ENCODE measurements around the gene RNF146.
"Not testable (repeated sequence)": the region's sequence is repeated elsewhere in the genome, so short reads cannot be mapped to it uniquely, and the experiment has no call there.

RNF146 gene, protein sequence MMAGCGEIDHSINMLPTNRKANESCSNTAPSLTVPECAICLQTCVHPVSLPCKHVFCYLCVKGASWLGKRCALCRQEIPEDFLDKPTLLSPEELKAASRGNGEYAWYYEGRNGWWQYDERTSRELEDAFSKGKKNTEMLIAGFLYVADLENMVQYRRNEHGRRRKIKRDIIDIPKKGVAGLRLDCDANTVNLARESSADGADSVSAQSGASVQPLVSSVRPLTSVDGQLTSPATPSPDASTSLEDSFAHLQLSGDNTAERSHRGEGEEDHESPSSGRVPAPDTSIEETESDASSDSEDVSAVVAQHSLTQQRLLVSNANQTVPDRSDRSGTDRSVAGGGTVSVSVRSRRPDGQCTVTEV

GRCh38 chr6:127266178-127266891 is at the start of gene RNF146:
TSS of gene RNF146 (plus strand) at chr6:127266864. CDS start at chr6:127280339, 13,475 bp downstream.
- Histone ChIP-seq H3K27me3 (ENCODE audit: control insufficient read depth, insufficient read depth, low read length) (no peaks in the 10 kb centered on the region), H3K27ac (ENCODE audit: low read length) (no peak within 1 kb of the TSS), H3K36me3 (ENCODE audit: control insufficient read depth, insufficient read depth, low read length) (no peaks in the 10 kb centered on the region), H3K4me1 (ENCODE audit: control insufficient read depth, insufficient read depth, low read length) (no peaks in the 10 kb centered on the region), H3K9me3 (ENCODE audit: control insufficient read depth, insufficient read depth, low read length) (no peaks in the 10 kb centered on the region), H3K4me3 (ENCODE audit: low read length) (peak within 1 kb of the TSS; percentile 93)
- peak; percentile 63 for DNase-seq (ENCODE audit: low read depth, low spot score)
- no CpG with 5 or more reads among the region's 40 CpGs for WGBS (ENCODE audit: insufficient coverage, insufficient read length)

GRCh38 chr6:127219869-127220268 is 46.8 kb upstream of the RNF146 start:
- Histone ChIP-seq H3K36me3 (ENCODE audit: control insufficient read depth, insufficient read depth, low read length) (no peaks in the 10 kb centered on the region), H3K27me3 (ENCODE audit: control insufficient read depth, insufficient read depth, low read length) (no peaks in the 10 kb centered on the region), H3K4me1 (ENCODE audit: control insufficient read depth, insufficient read depth, low read length) (no peaks in the 10 kb centered on the region), H3K4me3 (ENCODE audit: low read length) (no peak overlapping the region), H3K27ac (ENCODE audit: low read length) (no peak overlapping the region), H3K9me3 (ENCODE audit: control insufficient read depth, insufficient read depth, low read length) (no peaks in the 10 kb centered on the region)
- no CpG with 5 or more reads among the region's 1 CpG for WGBS (ENCODE audit: insufficient coverage, insufficient read length)
- DNase-seq (ENCODE audit: low read depth, low spot score): no peak

- DNase-seq (ENCODE audit: low read depth, low spot score): no peak
- Histone ChIP-seq H3K4me1 (ENCODE audit: control insufficient read depth, insufficient read depth, low read length) (no peaks in the 10 kb centered on the region), H3K4me3 (ENCODE audit: low read length) (no peak overlapping the region), H3K36me3 (ENCODE audit: control insufficient read depth, insufficient read depth, low read length) (no peaks in the 10 kb centered on the region), H3K27me3 (ENCODE audit: control insufficient read depth, insufficient read depth, low read length) (no peaks in the 10 kb centered on the region), H3K27ac (ENCODE audit: low read length) (no peak overlapping the region), H3K9me3 (ENCODE audit: control insufficient read depth, insufficient read depth, low read length) (no peaks in the 10 kb centered on the region)
- WGBS (ENCODE audit: insufficient coverage, insufficient read length): no CpG with 5 or more reads among the region's 4 CpGs
These were observed 45.5 kb upstream of the RNF146 start for GRCh38 chr6:127221201-127221600.

GRCh38 chr6:127222418-127222817 is 44.2 kb upstream of the RNF146 start:
- DNase-seq (ENCODE audit: low read depth, low spot score): no peak
- no CpG with 5 or more reads among the region's 1 CpG for WGBS (ENCODE audit: insufficient coverage, insufficient read length)
- Histone ChIP-seq H3K9me3 (ENCODE audit: control insufficient read depth, insufficient read depth, low read length) (no peaks in the 10 kb centered on the region), H3K4me1 (ENCODE audit: control insufficient read depth, insufficient read depth, low read length) (no peaks in the 10 kb centered on the region), H3K4me3 (ENCODE audit: low read length) (no peak overlapping the region), H3K27ac (ENCODE audit: low read length) (no peak overlapping the region), H3K36me3 (ENCODE audit: control insufficient read depth, insufficient read depth, low read length) (no peaks in the 10 kb centered on the region), H3K27me3 (ENCODE audit: control insufficient read depth, insufficient read depth, low read length) (no peaks in the 10 kb centered on the region)

- Histone ChIP-seq H3K4me1 (ENCODE audit: control insufficient read depth, insufficient read depth, low read length) (no peaks in the 10 kb centered on the region; the same call in 1 of the 2 replicates), H3K27me3 (ENCODE audit: control insufficient read depth, insufficient read depth, low read length) (no peaks in the 10 kb centered on the region), H3K27ac (ENCODE audit: low read length) (no peak overlapping the region), H3K9me3 (ENCODE audit: control insufficient read depth, insufficient read depth, low read length) (no peaks in the 10 kb centered on the region), H3K36me3 (ENCODE audit: control insufficient read depth, insufficient read depth, low read length) (no peaks in the 10 kb centered on the region), H3K4me3 (ENCODE audit: low read length) (no peak overlapping the region)
- WGBS (ENCODE audit: insufficient coverage, insufficient read length): no CpG with 5 or more reads among the region's 1 CpG
- DNase-seq (ENCODE audit: low read depth, low spot score): no peak
These were observed 41.2 kb upstream of the RNF146 start for GRCh38 chr6:127225497-127225896.

- WGBS (ENCODE audit: insufficient coverage, insufficient read length): no CpG with 5 or more reads among the region's 3 CpGs
- not testable (repeated sequence) for H3K27ac ChIP-seq (ENCODE audit: low read length); H3K4me1 ChIP-seq (ENCODE audit: control insufficient read depth, insufficient read depth, low read length); H3K9me3 ChIP-seq (ENCODE audit: control insufficient read depth, insufficient read depth, low read length); DNase-seq (ENCODE audit: low read depth, low spot score); H3K36me3 ChIP-seq (ENCODE audit: control insufficient read depth, insufficient read depth, low read length); H3K4me3 ChIP-seq (ENCODE audit: low read length); H3K27me3 ChIP-seq (ENCODE audit: control insufficient read depth, insufficient read depth, low read length)
These were observed 32.8 kb upstream of the RNF146 start for GRCh38 chr6:127233819-127234218.

DNA sequence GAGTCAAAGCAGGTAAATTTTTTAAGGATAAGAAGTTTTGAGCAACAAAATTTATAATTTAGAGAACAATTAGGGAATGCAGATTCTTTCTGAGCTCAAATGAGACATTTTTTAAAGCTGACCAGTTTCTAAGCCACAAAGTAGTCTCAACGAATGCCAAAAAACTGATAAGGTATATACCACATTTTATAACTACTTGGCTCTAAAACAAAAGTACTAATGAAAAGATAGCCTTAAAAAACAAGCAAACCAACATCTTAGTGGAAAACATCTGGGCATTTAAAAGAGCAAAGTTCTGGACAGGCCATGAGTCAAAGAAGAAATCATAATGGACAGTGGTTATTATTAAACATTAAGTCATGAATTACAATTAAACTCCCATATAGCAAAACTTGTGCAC is 23.2 kb upstream of the RNF146 start:
- no peak overlapping the region for H3K27ac ChIP-seq (ENCODE audit: low read length)
- no CpG with 5 or more reads among the region's 1 CpG for WGBS (ENCODE audit: insufficient coverage, insufficient read length)
- H3K4me3 ChIP-seq (ENCODE audit: low read length): no peak overlapping the region
- no peaks in the 10 kb centered on the region for H3K27me3 ChIP-seq (ENCODE audit: control insufficient read depth, insufficient read depth, low read length)
- no peaks in the 10 kb centered on the region for H3K4me1 ChIP-seq (ENCODE audit: control insufficient read depth, insufficient read depth, low read length)
- DNase-seq (ENCODE audit: low read depth, low spot score): no peak
- H3K36me3 ChIP-seq (ENCODE audit: control insufficient read depth, insufficient read depth, low read length): no peaks in the 10 kb centered on the region
- no peaks in the 10 kb centered on the region for H3K9me3 ChIP-seq (ENCODE audit: control insufficient read depth, insufficient read depth, low read length)

DNA sequence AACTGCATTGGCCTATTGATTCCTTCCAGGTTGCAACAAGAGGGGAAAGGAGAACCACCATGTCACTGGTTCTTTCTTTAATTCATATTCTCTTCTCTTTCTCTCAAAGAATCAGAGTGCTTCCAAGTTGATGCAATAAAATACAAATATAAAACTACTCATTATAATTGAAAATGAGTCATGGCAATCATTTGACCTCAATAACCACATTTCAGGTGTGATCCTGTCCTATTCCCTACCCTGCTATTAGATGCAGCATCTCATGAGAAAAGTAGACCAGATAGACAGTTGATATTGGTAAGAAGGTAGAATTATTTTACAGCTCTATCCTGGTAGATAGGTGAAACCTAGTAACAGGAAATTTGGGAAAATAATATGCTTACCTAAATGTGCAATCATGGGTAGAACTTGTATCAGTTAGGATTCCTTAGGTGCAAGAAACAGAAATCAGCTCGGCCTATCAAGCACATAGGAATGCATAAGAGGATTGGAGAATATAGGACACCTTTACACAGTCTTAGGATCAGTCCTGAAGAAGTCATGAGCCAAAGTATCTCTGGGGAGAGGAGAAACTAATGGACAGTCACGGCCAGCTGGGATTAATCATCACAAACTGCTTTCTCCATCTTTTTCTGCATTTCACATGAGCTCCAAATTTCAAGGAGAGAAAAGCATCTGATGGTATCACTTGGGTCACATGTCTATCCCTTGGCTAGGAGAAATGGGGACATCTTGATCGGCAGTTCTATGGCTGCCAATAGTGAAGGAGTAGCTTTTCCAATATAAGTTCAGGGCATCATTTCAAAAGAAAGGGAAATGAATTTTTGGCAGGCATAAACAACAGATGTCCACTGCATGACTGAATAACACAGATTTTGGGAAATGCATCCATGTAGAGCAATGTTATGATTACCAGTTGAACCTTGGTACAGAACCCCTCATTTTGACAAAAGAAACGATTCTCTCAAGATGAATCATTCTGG is 19.3 kb upstream of the RNF146 start:
- Histone ChIP-seq H3K9me3 (ENCODE audit: control insufficient read depth, insufficient read depth, low read length) (no peaks in the 10 kb centered on the region), H3K4me1 (ENCODE audit: control insufficient read depth, insufficient read depth, low read length) (no peaks in the 10 kb centered on the region), H3K27me3 (ENCODE audit: control insufficient read depth, insufficient read depth, low read length) (no peaks in the 10 kb centered on the region), H3K4me3 (ENCODE audit: low read length) (no peak overlapping the region), H3K27ac (ENCODE audit: low read length) (no peak overlapping the region), H3K36me3 (ENCODE audit: control insufficient read depth, insufficient read depth, low read length) (no peaks in the 10 kb centered on the region)
- no CpG with 5 or more reads among the region's 4 CpGs for WGBS (ENCODE audit: insufficient coverage, insufficient read length)
- no peak for DNase-seq (ENCODE audit: low read depth, low spot score)

DNA sequence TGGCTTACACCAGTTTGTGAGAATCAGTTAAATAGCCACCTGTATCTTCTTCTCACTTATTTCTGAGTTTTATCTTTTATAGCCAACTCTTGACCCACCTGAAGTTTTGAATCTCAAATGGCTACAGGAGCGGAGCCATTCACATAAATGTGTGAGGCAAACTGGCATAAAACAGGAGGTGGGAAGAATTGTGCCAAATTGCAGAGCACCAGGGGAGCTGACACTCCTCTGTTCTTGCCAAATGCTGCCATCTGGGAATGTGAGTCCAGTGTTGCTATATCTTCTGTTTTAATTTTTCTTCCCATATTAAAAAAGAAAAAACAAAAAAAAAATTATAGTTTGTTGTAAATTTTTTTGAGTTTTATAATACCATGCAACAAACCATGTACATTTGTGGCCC is 17.0 kb upstream of the RNF146 start:
- Histone ChIP-seq H3K27ac (ENCODE audit: low read length) (no peak overlapping the region), H3K36me3 (ENCODE audit: control insufficient read depth, insufficient read depth, low read length) (no peaks in the 10 kb centered on the region), H3K27me3 (ENCODE audit: control insufficient read depth, insufficient read depth, low read length) (no peaks in the 10 kb centered on the region), H3K9me3 (ENCODE audit: control insufficient read depth, insufficient read depth, low read length) (no peaks in the 10 kb centered on the region), H3K4me1 (ENCODE audit: control insufficient read depth, insufficient read depth, low read length) (no peaks in the 10 kb centered on the region), H3K4me3 (ENCODE audit: low read length) (no peak overlapping the region)
- WGBS (ENCODE audit: insufficient coverage, insufficient read length): no CpG with 5 or more reads among the region's 1 CpG
- no peak for DNase-seq (ENCODE audit: low read depth, low spot score)

GRCh38 chr6:127255286-127255685 is 11.4 kb upstream of the RNF146 start:
- Histone ChIP-seq H3K4me1 (ENCODE audit: control insufficient read depth, insufficient read depth, low read length) (no peaks in the 10 kb centered on the region), H3K9me3 (ENCODE audit: control insufficient read depth, insufficient read depth, low read length) (no peaks in the 10 kb centered on the region), H3K36me3 (ENCODE audit: control insufficient read depth, insufficient read depth, low read length) (no peaks in the 10 kb centered on the region), H3K27ac (ENCODE audit: low read length) (no peak overlapping the region), H3K4me3 (ENCODE audit: low read length) (no peak overlapping the region), H3K27me3 (ENCODE audit: control insufficient read depth, insufficient read depth, low read length) (no peaks in the 10 kb centered on the region)
- DNase-seq (ENCODE audit: low read depth, low spot score): no peak
- no CpG with 5 or more reads among the region's 6 CpGs for WGBS (ENCODE audit: insufficient coverage, insufficient read length)

Measured in iPS DF 6.9 (cell line).